ENCODE measurements around the gene BAX.

DNA sequence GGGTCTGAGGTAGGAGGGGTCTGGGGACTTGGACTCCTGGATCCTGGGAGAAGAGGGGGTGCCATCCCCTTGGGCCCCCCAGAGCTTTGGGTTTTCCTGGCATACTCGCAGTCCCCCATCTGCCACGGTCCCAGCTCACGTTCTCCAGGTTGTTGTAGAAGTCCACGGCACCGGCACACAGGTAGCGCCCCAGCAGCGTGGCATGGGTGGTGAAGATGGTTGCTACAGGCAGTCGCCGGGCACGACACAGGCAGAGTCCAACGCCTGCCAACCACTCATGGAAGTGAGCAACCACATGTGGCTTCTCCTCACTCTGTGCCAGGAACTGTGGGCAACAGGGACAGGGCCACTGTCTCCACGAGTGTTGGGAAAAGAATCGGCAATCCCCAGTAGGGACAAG lies 31.0 kb downstream of the BAX start:
- TF ChIP-seq, protein P1, sequence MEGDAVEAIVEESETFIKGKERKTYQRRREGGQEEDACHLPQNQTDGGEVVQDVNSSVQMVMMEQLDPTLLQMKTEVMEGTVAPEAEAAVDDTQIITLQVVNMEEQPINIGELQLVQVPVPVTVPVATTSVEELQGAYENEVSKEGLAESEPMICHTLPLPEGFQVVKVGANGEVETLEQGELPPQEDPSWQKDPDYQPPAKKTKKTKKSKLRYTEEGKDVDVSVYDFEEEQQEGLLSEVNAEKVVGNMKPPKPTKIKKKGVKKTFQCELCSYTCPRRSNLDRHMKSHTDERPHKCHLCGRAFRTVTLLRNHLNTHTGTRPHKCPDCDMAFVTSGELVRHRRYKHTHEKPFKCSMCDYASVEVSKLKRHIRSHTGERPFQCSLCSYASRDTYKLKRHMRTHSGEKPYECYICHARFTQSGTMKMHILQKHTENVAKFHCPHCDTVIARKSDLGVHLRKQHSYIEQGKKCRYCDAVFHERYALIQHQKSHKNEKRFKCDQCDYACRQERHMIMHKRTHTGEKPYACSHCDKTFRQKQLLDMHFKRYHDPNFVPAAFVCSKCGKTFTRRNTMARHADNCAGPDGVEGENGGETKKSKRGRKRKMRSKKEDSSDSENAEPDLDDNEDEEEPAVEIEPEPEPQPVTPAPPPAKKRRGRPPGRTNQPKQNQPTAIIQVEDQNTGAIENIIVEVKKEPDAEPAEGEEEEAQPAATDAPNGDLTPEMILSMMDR (IDR thresholded peaks at IDR 0.05): no peak
- no peak for TF ChIP-seq POLR2A (IDR thresholded peaks at IDR 0.05)

All from adrenal gland (tissue), 5 donors.